Head of caudate nucleus (tissue), 42 donors: ENCODE data around the gene FCHSD2.

Experiments used
- DNase-seq, 42 donors: peaks; one replicate each; pipeline versions ENCODE4 v3.0.0 to v3.0.0-alpha.2; 2020 to 2021; ENCODE audit warnings: mixed read lengths in 7 of 42
- intact Hi-C: fragments of 100-400 bp; cut with DNase I; formaldehyde crosslinking; loops from one replicate; pipeline ENCODE4 v1.15.0; 2022

Gene FCHSD2

DNA sequence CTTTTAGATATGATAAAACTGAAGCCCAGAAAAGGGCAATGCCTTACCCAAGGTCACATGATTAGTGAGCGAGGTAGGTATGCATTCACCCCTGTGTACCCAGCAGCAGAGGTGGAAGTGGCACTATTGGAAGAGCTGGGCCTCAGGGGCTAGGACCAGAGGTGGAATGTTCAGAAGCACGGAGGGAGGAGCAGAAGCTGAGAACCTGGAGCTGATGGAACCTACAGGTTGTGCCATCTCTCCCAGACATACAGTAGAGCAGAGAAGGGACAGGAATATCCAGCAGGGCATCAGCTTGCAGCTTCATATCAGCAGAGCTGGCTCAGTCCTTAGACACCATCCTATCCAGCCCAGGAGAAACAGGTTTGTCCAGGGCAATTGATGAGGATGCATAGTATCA, 14.6 kb upstream of the FCHSD2 start:
- intact Hi-C loops = no loop called here
- DNase-seq = no peak

DNA sequence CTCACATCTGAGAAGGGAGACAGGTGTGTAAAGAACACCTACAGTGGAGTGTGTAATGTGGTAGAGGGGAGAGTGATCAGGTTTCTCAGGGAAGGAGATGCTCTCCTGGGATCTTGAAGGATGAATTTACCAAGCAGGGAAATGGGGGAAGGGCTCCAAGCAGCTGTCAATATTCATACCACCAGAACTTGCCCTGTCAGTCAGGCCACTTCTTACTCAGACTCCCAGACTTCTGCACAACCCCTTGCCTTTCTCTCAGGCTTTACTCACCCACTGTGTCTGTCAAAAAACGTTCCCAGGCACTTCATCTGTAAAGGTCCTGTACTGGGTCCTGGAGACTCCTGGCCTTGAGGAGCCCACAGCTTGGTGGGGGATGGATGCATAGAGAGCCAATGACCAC, 14.0 kb upstream of the FCHSD2 start:
- intact Hi-C loops = no loop called here

GRCh38 chr11:73155102-73155501, 13.0 kb upstream of the FCHSD2 start:
- DNase-seq = peak in 1 of 42 donors; percentile 5
- intact Hi-C loops = no loop called here

More for the DNA sequence above, 14.0 kb upstream of the FCHSD2 start:
- peak in 1 of 42 donors; percentile 19 for DNase-seq

GRCh38 chr11:73154178-73154577, 12.1 kb upstream of the FCHSD2 start:
- intact Hi-C loops = no loop called here
- DNase-seq = peak in 26 of 42 donors; percentile 18 to 59 (median 34)

- DNase-seq = peak in 1 of 42 donors; percentile 25
- intact Hi-C loops = no loop called here
Observed at GRCh38 chr11:73152861-73153483, 10.9 kb upstream of the FCHSD2 start.

GRCh38 chr11:73152086-73152853, 10.2 kb upstream of the FCHSD2 start:
- peak in 1 of 42 donors; percentile 13 for DNase-seq

GRCh38 chr11:73151416-73151815, 9.3 kb upstream of the FCHSD2 start:
- intact Hi-C loops = no loop called here
- peak in 1 of 42 donors; percentile 9 for DNase-seq

More at GRCh38 chr11:73152086-73152853, 10.2 kb upstream of the FCHSD2 start:
- intact Hi-C loops = no loop called here

- intact Hi-C loops = loop anchor here (10.0 kb wide), 2 partner anchors 224 to 314 kb away; no protein-coding TSS in a partner anchor
- peak in 1 of 42 donors; percentile 7 for DNase-seq
Observed at GRCh38 chr11:73149105-73149504, 7.0 kb upstream of the FCHSD2 start.

- intact Hi-C loops = loop anchor here (10.0 kb wide), 2 partner anchors 223 to 313 kb away; no protein-coding TSS in a partner anchor
- DNase-seq = peak in 40 of 42 donors; percentile 16 to 92 (median 60)
Observed at GRCh38 chr11:73147771-73148681, 5.9 kb upstream of the FCHSD2 start.

- intact Hi-C loops = loop anchor here (10.0 kb wide), 2 partner anchors 221 to 311 kb away; no protein-coding TSS in a partner anchor
Observed at GRCh38 chr11:73145986-73146575, 4.0 kb upstream of the FCHSD2 start.

DNA sequence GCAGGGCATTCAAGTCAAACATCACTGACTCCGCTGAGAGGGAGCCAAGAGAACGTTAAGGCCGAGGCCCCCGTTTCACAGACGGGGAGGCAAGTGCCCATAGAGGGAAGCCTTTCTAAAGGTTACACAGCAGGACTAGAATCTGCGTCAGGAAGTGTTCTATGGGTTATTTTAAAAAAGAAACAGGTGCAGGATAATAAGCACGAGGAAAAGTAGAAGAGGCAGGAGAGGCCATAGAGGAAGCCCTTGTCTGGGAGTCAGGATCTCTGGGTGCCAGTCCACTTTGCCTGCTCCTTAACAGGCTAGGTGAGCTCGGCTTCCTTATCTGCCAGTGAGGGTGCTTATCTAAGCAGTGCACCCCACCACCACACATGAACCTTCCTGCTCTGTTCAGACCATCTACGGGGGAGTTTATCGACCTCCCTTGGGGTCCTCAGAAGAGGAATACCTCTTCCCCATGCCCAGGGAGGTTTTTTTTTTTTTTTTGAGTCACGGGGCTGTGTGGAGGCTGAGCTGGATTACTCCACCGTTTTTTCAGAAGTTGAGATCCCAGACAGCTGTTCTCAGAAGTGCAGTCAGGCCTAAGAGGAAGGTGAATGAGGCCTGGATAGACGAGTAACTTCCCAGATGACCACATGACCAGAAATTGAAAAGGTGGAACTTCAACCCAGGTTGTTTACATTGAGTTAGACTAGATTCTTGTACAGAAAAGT, 1.2 kb upstream of the FCHSD2 start:
- peak in 2 of 42 donors; percentile 14 to 17 for DNase-seq
- intact Hi-C loops = loop anchor here (5.0 to 10.0 kb wide), 3 partner anchors 34 to 308 kb away; no protein-coding TSS in a partner anchor

More at GRCh38 chr11:73145986-73146575, 4.0 kb upstream of the FCHSD2 start:
- DNase-seq = no peak

DNA sequence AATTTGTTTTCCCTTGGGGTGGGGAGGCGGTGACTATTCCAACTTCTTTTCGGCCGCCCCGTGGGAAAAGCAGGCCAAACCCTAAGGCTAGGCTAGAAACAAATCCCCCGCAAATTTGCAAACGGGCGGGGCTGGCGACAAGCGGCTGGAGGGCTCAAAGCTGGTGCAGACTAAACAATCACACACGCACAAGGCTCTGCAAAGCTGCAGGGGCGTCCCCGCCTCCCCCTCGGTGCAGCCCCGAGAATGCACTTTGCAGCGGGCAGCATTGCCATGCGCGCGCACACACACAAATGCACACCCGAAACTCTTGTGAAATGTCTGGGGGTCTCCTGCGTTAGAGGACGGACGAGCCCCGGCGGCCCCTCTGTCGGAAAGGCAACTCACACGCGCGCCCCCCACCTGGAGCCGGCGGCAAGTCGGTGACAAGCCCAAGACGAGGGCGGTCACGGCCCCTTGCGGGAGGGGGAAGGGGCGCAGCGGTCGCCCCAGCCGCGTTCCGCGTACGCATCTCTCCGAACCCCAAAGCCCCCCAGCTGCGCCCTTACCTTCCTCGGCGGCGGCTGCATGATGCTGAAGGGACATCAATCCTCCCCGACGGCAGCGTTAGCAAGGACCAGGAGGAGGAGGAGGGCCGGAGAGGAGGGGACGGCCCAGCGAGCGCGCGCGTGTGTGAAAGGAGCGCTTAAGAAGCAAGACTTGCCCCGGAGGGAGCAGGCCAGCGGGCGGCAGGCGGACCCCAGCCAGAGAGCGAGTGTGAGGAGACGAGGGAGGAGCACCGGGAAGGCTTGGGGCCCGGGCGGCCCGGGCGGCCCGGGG, 600 bp downstream of the FCHSD2 start:
- intact Hi-C loops = loop anchor here (5.0 to 10.0 kb wide), 3 partner anchors 36 to 307 kb away; no protein-coding TSS in a partner anchor
- DNase-seq = peak in 41 of 42 donors; percentile 12 to 84 (median 57)

DNA sequence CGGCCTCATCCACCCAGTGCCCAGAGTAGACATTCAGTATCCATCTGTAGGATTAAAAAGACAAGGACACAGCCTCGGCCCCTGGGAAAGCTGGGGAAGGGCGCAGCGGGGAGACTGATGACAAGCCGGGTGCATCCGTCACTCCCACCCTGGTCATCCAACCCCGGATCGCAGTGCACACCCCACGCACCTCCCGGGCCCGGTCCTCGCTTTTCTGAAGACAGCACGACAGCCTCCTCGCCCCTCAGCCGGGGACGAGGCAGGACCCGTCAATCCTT, 1.1 kb downstream of the FCHSD2 start:
- intact Hi-C loops = loop anchor here (5.0 to 10.0 kb wide), 3 partner anchors 36 to 306 kb away; no protein-coding TSS in a partner anchor
- DNase-seq = peak in 31 of 42 donors; percentile 13 to 71 (median 40)

DNA sequence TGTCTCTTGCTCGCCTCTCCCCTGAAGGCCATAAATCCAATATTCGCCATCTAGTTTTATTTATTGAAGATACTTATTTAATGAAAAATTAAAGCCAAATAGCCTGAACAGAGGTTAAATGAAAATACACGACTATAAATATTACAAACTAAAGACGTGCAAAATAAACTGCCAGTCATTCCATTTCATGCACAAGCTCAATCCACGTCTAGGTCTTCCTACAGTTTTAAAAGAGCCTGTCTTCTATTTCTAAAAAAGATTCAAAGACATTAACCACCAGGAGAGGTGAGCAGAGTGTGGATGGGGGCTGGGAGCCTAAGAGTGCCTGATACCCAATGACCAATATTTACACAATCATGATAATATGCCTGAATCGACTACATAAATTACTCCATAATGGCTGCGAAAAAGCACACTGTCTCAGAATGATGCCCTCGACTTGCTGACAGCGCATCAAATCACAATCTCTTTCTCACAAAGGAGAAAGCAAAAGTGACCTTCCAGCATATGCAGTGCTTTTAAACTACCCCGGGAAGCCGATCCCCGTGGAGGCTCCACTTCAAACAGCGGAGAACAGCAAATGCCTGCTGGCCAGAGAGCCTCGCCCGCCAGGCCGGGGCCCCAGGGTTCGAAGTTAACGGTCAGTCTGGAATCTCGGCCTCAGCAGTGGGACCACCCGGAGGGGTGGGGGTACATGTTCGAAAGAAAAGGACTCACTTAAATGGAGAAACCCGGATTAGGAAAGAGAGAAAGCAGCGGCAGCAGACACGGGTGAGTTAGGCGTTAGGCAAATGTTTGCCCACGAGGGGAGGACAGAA, 1.7 kb downstream of the FCHSD2 start:
- DNase-seq = peak in 34 of 42 donors; percentile 9 to 73 (median 40)

GRCh38 chr11:73139476-73140198, 2.5 kb downstream of the FCHSD2 start:
- peak in 2 of 42 donors; percentile 6 to 12 for DNase-seq
- intact Hi-C loops = loop anchor here (5.0 to 10.0 kb wide), 3 partner anchors 38 to 305 kb away; no protein-coding TSS in a partner anchor

More for the DNA sequence above, 1.7 kb downstream of the FCHSD2 start:
- intact Hi-C loops = loop anchor here (5.0 to 10.0 kb wide), 3 partner anchors 37 to 306 kb away; no protein-coding TSS in a partner anchor
